Measurements from ENCODE around the gene PCDHB15. TPM values are rescaled to one million over a fixed set of nuclear protein-coding genes. Genes with fewer than 3 reads are reported as not detected.

PCDHB15 gene
- total and polyA plus RNA-seq, 12 donors: 2.3 to 10.5 (median 4.6) TPM

DNA sequence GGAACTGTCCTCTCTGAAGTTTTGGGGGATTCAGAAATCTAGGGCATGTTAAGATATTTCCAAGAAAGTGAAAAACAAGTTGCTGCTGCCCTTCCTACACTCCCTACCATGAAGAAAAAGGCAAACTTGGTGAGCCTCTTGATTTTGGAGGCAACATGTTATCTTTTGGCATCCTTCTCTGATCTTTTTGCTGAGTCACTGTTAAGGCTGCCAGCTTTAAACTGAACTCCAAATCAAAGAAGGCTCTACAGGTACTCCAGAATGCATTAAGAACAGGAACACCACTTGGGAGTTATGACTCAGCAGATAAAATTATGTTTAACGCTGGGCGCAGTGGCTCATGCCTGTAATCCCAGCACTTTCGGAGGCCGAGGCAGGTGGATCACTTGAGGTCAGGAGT lies 24.0 kb downstream of the PCDHB15 start:
- ATAC-seq (no peak), DNase-seq (no peak)
- no peak overlapping the region for H3K4me3 ChIP-seq
- TF ChIP-seq, protein P1, sequence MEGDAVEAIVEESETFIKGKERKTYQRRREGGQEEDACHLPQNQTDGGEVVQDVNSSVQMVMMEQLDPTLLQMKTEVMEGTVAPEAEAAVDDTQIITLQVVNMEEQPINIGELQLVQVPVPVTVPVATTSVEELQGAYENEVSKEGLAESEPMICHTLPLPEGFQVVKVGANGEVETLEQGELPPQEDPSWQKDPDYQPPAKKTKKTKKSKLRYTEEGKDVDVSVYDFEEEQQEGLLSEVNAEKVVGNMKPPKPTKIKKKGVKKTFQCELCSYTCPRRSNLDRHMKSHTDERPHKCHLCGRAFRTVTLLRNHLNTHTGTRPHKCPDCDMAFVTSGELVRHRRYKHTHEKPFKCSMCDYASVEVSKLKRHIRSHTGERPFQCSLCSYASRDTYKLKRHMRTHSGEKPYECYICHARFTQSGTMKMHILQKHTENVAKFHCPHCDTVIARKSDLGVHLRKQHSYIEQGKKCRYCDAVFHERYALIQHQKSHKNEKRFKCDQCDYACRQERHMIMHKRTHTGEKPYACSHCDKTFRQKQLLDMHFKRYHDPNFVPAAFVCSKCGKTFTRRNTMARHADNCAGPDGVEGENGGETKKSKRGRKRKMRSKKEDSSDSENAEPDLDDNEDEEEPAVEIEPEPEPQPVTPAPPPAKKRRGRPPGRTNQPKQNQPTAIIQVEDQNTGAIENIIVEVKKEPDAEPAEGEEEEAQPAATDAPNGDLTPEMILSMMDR (IDR thresholded peaks at IDR 0.05): no peak
- WGBS, 2 donors: 94 to 96% methylated on average over 4 of the region's 4 CpGs
- H3K9me3 ChIP-seq: peaks cover 3 to 100% (median 93%) of the 10 kb centered on the region in 11 donors
- peaks cover 0 to 11% (median 0%) of the 10 kb centered on the region in 9 donors for H3K36me3 ChIP-seq
- intact Hi-C loops (cut with DNase I): no loop called here
- H3K4me1 ChIP-seq: no peaks in the 10 kb centered on the region
- H3K27ac ChIP-seq: no peak overlapping the region
- H3K27me3 ChIP-seq: no peaks in the 10 kb centered on the region

DNA sequence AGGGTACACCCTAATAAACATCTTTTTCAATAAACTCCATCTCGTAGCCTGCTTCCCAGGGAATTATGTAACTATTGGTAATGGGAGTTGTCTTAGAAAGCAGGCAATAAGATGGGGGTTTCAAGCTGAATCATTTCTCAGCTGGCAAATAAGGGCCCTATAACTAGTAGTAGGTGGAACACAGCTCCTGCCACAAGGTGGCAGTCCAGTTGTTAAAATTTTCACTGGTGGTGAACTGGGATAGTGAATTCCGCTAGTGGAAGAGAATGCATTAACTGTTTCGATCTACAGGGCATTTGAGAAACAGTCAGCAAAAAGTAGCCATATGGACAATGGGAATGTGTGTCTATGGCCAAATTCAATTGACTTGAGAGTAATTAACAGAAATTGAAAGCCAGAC lies 27.7 kb downstream of the PCDHB15 start:
- WGBS, 2 donors: 47 to 48% methylated on average over 3 of the region's 3 CpGs
- H3K4me3 ChIP-seq: no peak overlapping the region

DNA sequence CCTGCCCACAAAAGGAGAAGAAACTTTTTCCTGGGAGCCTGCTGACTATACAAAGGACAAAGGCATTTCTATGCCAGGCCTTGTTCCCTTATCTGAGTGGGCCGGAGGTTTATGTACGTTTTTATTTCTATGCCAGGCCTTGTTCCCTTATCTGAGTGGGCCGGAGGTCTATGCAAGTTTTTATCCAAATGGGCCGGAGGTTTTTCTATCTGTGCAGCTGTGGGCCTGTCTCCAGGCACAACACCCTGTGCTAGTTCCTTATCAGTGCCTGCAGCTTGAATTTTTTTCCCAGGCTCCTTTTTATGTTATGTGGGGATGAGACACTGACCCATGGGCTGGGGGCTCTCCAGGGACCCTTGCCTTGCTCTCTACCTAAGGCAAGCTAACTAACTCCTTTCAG lies 53.2 kb downstream of the PCDHB15 start:
- H3K9me3 ChIP-seq: peaks cover 0 to 100% (median 64%) of the 10 kb centered on the region in 11 donors
- ATAC-seq (no peak), DNase-seq (no peak)
- peaks cover 0 to 7% (median 0%) of the 10 kb centered on the region in 9 donors for H3K4me1 ChIP-seq
- TF ChIP-seq, protein P1 (IDR thresholded peaks at IDR 0.05): no peak
- intact Hi-C loops (cut with DNase I): no loop called here
- no peak overlapping the region for H3K4me3 ChIP-seq
- peaks cover 0 to 6% (median 0%) of the 10 kb centered on the region in 9 donors for H3K36me3 ChIP-seq
- H3K27me3 ChIP-seq: no peaks in the 10 kb centered on the region
- peak overlapping the region in 1 of 10 donors; percentile 48 for H3K27ac ChIP-seq
- WGBS, 2 donors: 44 to 57% methylated on average over 4 of the region's 4 CpGs

More for the DNA sequence above, 27.7 kb downstream of the PCDHB15 start:
- DNase-seq (no peak), ATAC-seq (no peak)
- H3K36me3 ChIP-seq: no peaks in the 10 kb centered on the region
- no peaks in the 10 kb centered on the region for H3K4me1 ChIP-seq
- peaks cover 3 to 100% (median 85%) of the 10 kb centered on the region in 11 donors for H3K9me3 ChIP-seq
- no peaks in the 10 kb centered on the region for H3K27me3 ChIP-seq
- TF ChIP-seq, protein P1 (IDR thresholded peaks at IDR 0.05): no peak
- intact Hi-C loops (cut with DNase I): no loop called here
- H3K27ac ChIP-seq: no peak overlapping the region

Other genes with a start within 250 kb of the PCDHB15 start
Only the 30 nearest of the 39 such genes appear.
- 1 to 10 TPM in 8 of 10 donors, under 1 TPM in 2; 0.87 to 3.8 (median 2.2) TPM for gene PCDHB2, start 150.8 kb upstream of the PCDHB15 start, total RNA-seq
- under 1 TPM; 0.58 to 0.59 TPM for gene PCDHB2, start 150.8 kb upstream of the PCDHB15 start, polyA plus RNA-seq
- gene PCDHB3, start 144.9 kb upstream of the PCDHB15 start, total RNA-seq: 1 to 10 TPM in 6 of 10 donors, under 1 TPM in 4; 0.40 to 2.0 (median 1.1) TPM
- gene PCDHB3, start 144.9 kb upstream of the PCDHB15 start, polyA plus RNA-seq: under 1 TPM; 0.29 to 0.37 TPM
- 1 to 10 TPM; 1.3 to 3.3 (median 2.3) TPM for gene PCDHB4, start 123.6 kb upstream of the PCDHB15 start, total RNA-seq
- under 1 TPM; 0.51 to 0.78 TPM for gene PCDHB4, start 123.6 kb upstream of the PCDHB15 start, polyA plus RNA-seq
- 1 to 10 TPM; 2.4 to 7.4 (median 4.6) TPM for gene PCDHB5, start 110.2 kb upstream of the PCDHB15 start, total RNA-seq
- 1 to 10 TPM in 1 of 2 donors, under 1 TPM in 1; 0.73 to 1.2 TPM for gene PCDHB5, start 110.2 kb upstream of the PCDHB15 start, polyA plus RNA-seq
- gene PCDHB6, start 95.3 kb upstream of the PCDHB15 start, total RNA-seq: under 1 TPM; 0.21 to 0.68 (median 0.44) TPM
- under 1 TPM; 0.16 to 0.51 TPM for gene PCDHB6, start 95.3 kb upstream of the PCDHB15 start, polyA plus RNA-seq
- 1 to 10 TPM in 3 of 10 donors, under 1 TPM in 7; 0.17 to 1.2 (median 0.76) TPM for gene PCDHB7, start 72.8 kb upstream of the PCDHB15 start, total RNA-seq
- under 1 TPM; 0.22 to 0.35 TPM for gene PCDHB7, start 72.8 kb upstream of the PCDHB15 start, polyA plus RNA-seq
- 1 to 10 TPM in 8 of 10 donors, under 1 TPM in 2; 0.60 to 5.8 (median 2.0) TPM for gene PCDHB8, start 67.6 kb upstream of the PCDHB15 start, total RNA-seq
- gene PCDHB8, start 67.6 kb upstream of the PCDHB15 start, polyA plus RNA-seq: under 1 TPM; 0.29 to 0.46 TPM
- 1 to 10 TPM in 9 of 10 donors, under 1 TPM in 1; 0.98 to 3.7 (median 2.1) TPM for gene PCDHB16, start 63.0 kb upstream of the PCDHB15 start, total RNA-seq
- 1 to 10 TPM in 1 of 2 donors, under 1 TPM in 1; 0.62 to 1.4 TPM for gene PCDHB16, start 63.0 kb upstream of the PCDHB15 start, polyA plus RNA-seq
- gene PCDHB9, start 58.2 kb upstream of the PCDHB15 start, total RNA-seq: 1 to 10 TPM in 5 of 10 donors, under 1 TPM in 5; 0.34 to 3.4 (median 1.1) TPM
- under 1 TPM; 0.25 to 0.59 TPM for gene PCDHB9, start 58.2 kb upstream of the PCDHB15 start, polyA plus RNA-seq
- 1 to 10 TPM in 3 of 10 donors, under 1 TPM in 7; 0.28 to 1.3 (median 0.68) TPM for gene PCDHB10, start 53.0 kb upstream of the PCDHB15 start, total RNA-seq
- under 1 TPM; 0.42 to 0.59 TPM for gene PCDHB10, start 53.0 kb upstream of the PCDHB15 start, polyA plus RNA-seq
- 1 to 10 TPM in 7 of 10 donors, under 1 TPM in 3; 0.64 to 2.8 (median 1.4) TPM for gene PCDHB11, start 45.8 kb upstream of the PCDHB15 start, total RNA-seq
- under 1 TPM; 0.26 to 0.37 TPM for gene PCDHB11, start 45.8 kb upstream of the PCDHB15 start, polyA plus RNA-seq
- gene PCDHB12, start 36.7 kb upstream of the PCDHB15 start, total RNA-seq: 1 to 10 TPM in 6 of 10 donors, under 1 TPM in 4; 0.79 to 1.7 (median 1.1) TPM
- under 1 TPM; 0.51 to 0.58 TPM for gene PCDHB12, start 36.7 kb upstream of the PCDHB15 start, polyA plus RNA-seq
- 1 to 10 TPM; 2.7 to 5.4 (median 3.6) TPM for gene PCDHB13, start 31.5 kb upstream of the PCDHB15 start, total RNA-seq
- gene PCDHB13, start 31.5 kb upstream of the PCDHB15 start, polyA plus RNA-seq: 1 to 10 TPM; 1.0 to 1.3 TPM
- gene PCDHB14, start 22.1 kb upstream of the PCDHB15 start, total RNA-seq: 1 to 10 TPM; 1.4 to 9.0 (median 4.2) TPM
- 1 to 10 TPM; 1.2 to 2.2 TPM for gene PCDHB14, start 22.1 kb upstream of the PCDHB15 start, polyA plus RNA-seq
- under 1 TPM in 2 of 10 donors, not detected in 8; 0.28 TPM for gene SLC25A2, start 58.7 kb downstream of the PCDHB15 start, total RNA-seq
- under 1 TPM in 1 of 2 donors, not detected in 1; 0.22 TPM for gene SLC25A2, start 58.7 kb downstream of the PCDHB15 start, polyA plus RNA-seq
- gene TAF7, start 75.4 kb downstream of the PCDHB15 start, total RNA-seq: 100 to 1,000 TPM in 8 of 10 donors, 10 to 100 TPM in 2; 93.4 to 111 (median 107) TPM
- 10 to 100 TPM; 33.1 to 89.9 TPM for gene TAF7, start 75.4 kb downstream of the PCDHB15 start, polyA plus RNA-seq
- gene PCDHGA1, start 85.1 kb downstream of the PCDHB15 start, total RNA-seq: 1 to 10 TPM; 2.1 to 5.0 (median 2.8) TPM
- gene PCDHGA1, start 85.1 kb downstream of the PCDHB15 start, polyA plus RNA-seq: 1 to 10 TPM in 1 of 2 donors, under 1 TPM in 1; 0.57 to 1.5 TPM
- gene PCDHGA2, start 93.4 kb downstream of the PCDHB15 start, total RNA-seq: 10 to 100 TPM in 6 of 10 donors, 1 to 10 TPM in 4; 7.0 to 15.3 (median 12.2) TPM
- 1 to 10 TPM; 1.6 to 2.0 TPM for gene PCDHGA2, start 93.4 kb downstream of the PCDHB15 start, polyA plus RNA-seq
- gene PCDHGA3, start 98.4 kb downstream of the PCDHB15 start, total RNA-seq: 10 to 100 TPM; 10.0 to 21.0 (median 15.2) TPM
- 1 to 10 TPM; 1.3 to 7.5 TPM for gene PCDHGA3, start 98.4 kb downstream of the PCDHB15 start, polyA plus RNA-seq
- 10 to 100 TPM in 3 of 10 donors, 1 to 10 TPM in 7; 5.2 to 13.2 (median 9.0) TPM for gene PCDHGB1, start 104.7 kb downstream of the PCDHB15 start, total RNA-seq
- gene PCDHGB1, start 104.7 kb downstream of the PCDHB15 start, polyA plus RNA-seq: 1 to 10 TPM in 1 of 2 donors, under 1 TPM in 1; 0.19 to 7.2 TPM
- 10 to 100 TPM in 8 of 10 donors, 1 to 10 TPM in 2; 7.4 to 16.0 (median 10.5) TPM for gene PCDHGA4, start 109.6 kb downstream of the PCDHB15 start, total RNA-seq
- 1 to 10 TPM in 1 of 2 donors, under 1 TPM in 1; 0.70 to 4.8 TPM for gene PCDHGA4, start 109.6 kb downstream of the PCDHB15 start, polyA plus RNA-seq
- 10 to 100 TPM in 7 of 10 donors, 1 to 10 TPM in 3; 8.2 to 17.0 (median 11.5) TPM for gene PCDHGB2, start 114.6 kb downstream of the PCDHB15 start, total RNA-seq
- 1 to 10 TPM in 1 of 2 donors, under 1 TPM in 1; 0.64 to 5.2 TPM for gene PCDHGB2, start 114.6 kb downstream of the PCDHB15 start, polyA plus RNA-seq
- gene PCDHGA5, start 118.8 kb downstream of the PCDHB15 start, total RNA-seq: 1 to 10 TPM; 5.5 to 9.7 (median 7.1) TPM
- 1 to 10 TPM in 1 of 2 donors, under 1 TPM in 1; 0.59 to 5.3 TPM for gene PCDHGA5, start 118.8 kb downstream of the PCDHB15 start, polyA plus RNA-seq
- 10 to 100 TPM in 3 of 10 donors, 1 to 10 TPM in 7; 7.0 to 14.0 (median 9.3) TPM for gene PCDHGB3, start 124.8 kb downstream of the PCDHB15 start, total RNA-seq
- gene PCDHGB3, start 124.8 kb downstream of the PCDHB15 start, polyA plus RNA-seq: 1 to 10 TPM in 1 of 2 donors, under 1 TPM in 1; 0.39 to 5.1 TPM
- gene PCDHGA6, start 128.5 kb downstream of the PCDHB15 start, total RNA-seq: 10 to 100 TPM in 1 of 10 donors, 1 to 10 TPM in 9; 5.4 to 10.6 (median 8.1) TPM
- 1 to 10 TPM; 1.2 to 9.4 TPM for gene PCDHGA6, start 128.5 kb downstream of the PCDHB15 start, polyA plus RNA-seq
- 10 to 100 TPM in 1 of 10 donors, 1 to 10 TPM in 9; 5.9 to 11.5 (median 8.1) TPM for gene PCDHGA7, start 137.3 kb downstream of the PCDHB15 start, total RNA-seq
- 1 to 10 TPM in 1 of 2 donors, under 1 TPM in 1; 0.54 to 6.4 TPM for gene PCDHGA7, start 137.3 kb downstream of the PCDHB15 start, polyA plus RNA-seq
- gene PCDHGB4, start 142.3 kb downstream of the PCDHB15 start, total RNA-seq: 10 to 100 TPM in 1 of 10 donors, 1 to 10 TPM in 9; 5.1 to 10.9 (median 7.3) TPM
- gene PCDHGB4, start 142.3 kb downstream of the PCDHB15 start, polyA plus RNA-seq: 1 to 10 TPM in 1 of 2 donors, under 1 TPM in 1; 0.96 to 3.3 TPM
- gene PCDHGA8, start 147.2 kb downstream of the PCDHB15 start, total RNA-seq: 10 to 100 TPM in 1 of 10 donors, 1 to 10 TPM in 9; 7.2 to 11.2 (median 8.7) TPM
- gene PCDHGA8, start 147.2 kb downstream of the PCDHB15 start, polyA plus RNA-seq: 1 to 10 TPM in 1 of 2 donors, under 1 TPM in 1; 0.28 to 3.7 TPM
- 10 to 100 TPM in 2 of 10 donors, 1 to 10 TPM in 8; 6.6 to 12.1 (median 8.2) TPM for gene PCDHGB5, start 152.6 kb downstream of the PCDHB15 start, total RNA-seq
- gene PCDHGB5, start 152.6 kb downstream of the PCDHB15 start, polyA plus RNA-seq: 1 to 10 TPM; 1.6 to 3.8 TPM
- gene PCDHGA9, start 157.4 kb downstream of the PCDHB15 start, total RNA-seq: 1 to 10 TPM; 4.0 to 8.3 (median 6.0) TPM
- gene PCDHGA9, start 157.4 kb downstream of the PCDHB15 start, polyA plus RNA-seq: 1 to 10 TPM in 1 of 2 donors, under 1 TPM in 1; 0.55 to 7.1 TPM

Data from heart right ventricle (tissue), 16 donors.